Measurements from ENCODE around the gene GRAMD2B. TPM values are rescaled to one million over a fixed set of nuclear protein-coding genes. Genes with fewer than 3 reads are reported as not detected.

GRAMD2B gene
- total and polyA plus RNA-seq, 2 of the 13 experiments (the other 11 are each of a cell fraction or from before 2014, with no cell fraction given): 8.1 to 10.6 TPM

DNA sequence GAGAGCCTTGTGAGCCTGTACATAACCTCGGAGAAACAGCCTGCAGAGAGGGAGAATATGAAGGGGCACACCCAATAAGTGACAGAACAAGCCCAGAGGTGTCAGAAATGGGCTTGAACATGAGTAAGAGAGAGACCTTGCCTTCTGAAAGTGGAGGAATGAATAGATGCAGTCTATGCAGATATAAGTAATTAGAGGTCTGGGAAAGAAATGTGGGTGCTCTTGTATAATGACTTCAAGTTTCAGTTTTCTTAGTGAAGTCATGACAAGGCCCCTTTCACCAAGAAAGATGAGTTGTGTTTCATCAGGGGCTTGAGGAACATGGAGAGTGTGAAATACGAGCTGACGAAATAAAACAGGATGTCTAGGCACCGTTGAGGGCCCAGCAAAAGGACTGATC lies 15.1 kb downstream of the GRAMD2B start:
- no peak for FAIRE-seq
- no peak overlapping the region for H3K4me2 ChIP-seq (ENCODE audit: low read depth, low read length)
- TF ChIP-seq ZNF343 (CRISPR knock-in tag; IDR thresholded peaks at IDR 0.05): no peak
- TF ChIP-seq, protein P1, sequence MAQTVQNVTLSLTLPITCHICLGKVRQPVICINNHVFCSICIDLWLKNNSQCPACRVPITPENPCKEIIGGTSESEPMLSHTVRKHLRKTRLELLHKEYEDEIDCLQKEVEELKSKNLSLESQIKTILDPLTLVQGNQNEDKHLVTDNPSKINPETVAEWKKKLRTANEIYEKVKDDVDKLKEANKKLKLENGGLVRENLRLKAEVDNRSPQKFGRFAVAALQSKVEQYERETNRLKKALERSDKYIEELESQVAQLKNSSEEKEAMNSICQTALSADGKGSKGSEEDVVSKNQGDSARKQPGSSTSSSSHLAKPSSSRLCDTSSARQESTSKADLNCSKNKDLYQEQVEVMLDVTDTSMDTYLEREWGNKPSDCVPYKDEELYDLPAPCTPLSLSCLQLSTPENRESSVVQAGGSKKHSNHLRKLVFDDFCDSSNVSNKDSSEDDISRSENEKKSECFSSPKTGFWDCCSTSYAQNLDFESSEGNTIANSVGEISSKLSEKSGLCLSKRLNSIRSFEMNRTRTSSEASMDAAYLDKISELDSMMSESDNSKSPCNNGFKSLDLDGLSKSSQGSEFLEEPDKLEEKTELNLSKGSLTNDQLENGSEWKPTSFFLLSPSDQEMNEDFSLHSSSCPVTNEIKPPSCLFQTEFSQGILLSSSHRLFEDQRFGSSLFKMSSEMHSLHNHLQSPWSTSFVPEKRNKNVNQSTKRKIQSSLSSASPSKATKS (CRISPR knock-in tag; IDR thresholded peaks at IDR 0.05): no peak
- no peak for TF ChIP-seq PLRG1 (conservative IDR thresholded peaks at IDR 0.05)
- no peak for TF ChIP-seq POGZ (CRISPR knock-in tag; IDR thresholded peaks at IDR 0.05)
- TF ChIP-seq SIX1 (CRISPR knock-in tag; IDR thresholded peaks at IDR 0.05; ENCODE audit: borderline replicate concordance): no peak
- TF ChIP-seq JDP2 (CRISPR knock-in tag; IDR thresholded peaks at IDR 0.05; ENCODE audit: borderline replicate concordance): no peak
- TF ChIP-seq ZKSCAN5 (CRISPR knock-in tag; IDR thresholded peaks at IDR 0.05): no peak
- no peak for TF ChIP-seq ZNF567 (CRISPR knock-in tag; IDR thresholded peaks at IDR 0.05; ENCODE audit: borderline replicate concordance)
- TF ChIP-seq ZNF644 (CRISPR knock-in tag; IDR thresholded peaks at IDR 0.05; ENCODE audit: low read depth): no peak
- no peak for TF ChIP-seq ZFP82 (CRISPR knock-in tag; IDR thresholded peaks at IDR 0.05; ENCODE audit: borderline replicate concordance)
- TF ChIP-seq, protein P2, sequence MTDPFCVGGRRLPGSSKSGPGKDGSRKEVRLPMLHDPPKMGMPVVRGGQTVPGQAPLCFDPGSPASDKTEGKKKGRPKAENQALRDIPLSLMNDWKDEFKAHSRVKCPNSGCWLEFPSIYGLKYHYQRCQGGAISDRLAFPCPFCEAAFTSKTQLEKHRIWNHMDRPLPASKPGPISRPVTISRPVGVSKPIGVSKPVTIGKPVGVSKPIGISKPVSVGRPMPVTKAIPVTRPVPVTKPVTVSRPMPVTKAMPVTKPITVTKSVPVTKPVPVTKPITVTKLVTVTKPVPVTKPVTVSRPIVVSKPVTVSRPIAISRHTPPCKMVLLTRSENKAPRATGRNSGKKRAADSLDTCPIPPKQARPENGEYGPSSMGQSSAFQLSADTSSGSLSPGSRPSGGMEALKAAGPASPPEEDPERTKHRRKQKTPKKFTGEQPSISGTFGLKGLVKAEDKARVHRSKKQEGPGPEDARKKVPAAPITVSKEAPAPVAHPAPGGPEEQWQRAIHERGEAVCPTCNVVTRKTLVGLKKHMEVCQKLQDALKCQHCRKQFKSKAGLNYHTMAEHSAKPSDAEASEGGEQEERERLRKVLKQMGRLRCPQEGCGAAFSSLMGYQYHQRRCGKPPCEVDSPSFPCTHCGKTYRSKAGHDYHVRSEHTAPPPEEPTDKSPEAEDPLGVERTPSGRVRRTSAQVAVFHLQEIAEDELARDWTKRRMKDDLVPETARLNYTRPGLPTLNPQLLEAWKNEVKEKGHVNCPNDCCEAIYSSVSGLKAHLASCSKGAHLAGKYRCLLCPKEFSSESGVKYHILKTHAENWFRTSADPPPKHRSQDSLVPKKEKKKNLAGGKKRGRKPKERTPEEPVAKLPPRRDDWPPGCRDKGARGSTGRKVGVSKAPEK (CRISPR knock-in tag; IDR thresholded peaks at IDR 0.05; ENCODE audit: borderline replicate concordance): no peak
- TF ChIP-seq FOXA1 (IDR thresholded peaks at IDR 0.05): no peak
- TF ChIP-seq FOXA1 (CRISPR knock-in tag; IDR thresholded peaks at IDR 0.05): no peak
- no peak overlapping the region for H2AFZ ChIP-seq (ENCODE audit: low read length)
- H3K9ac ChIP-seq (ENCODE audit: insufficient read depth, low read depth, low read length): no peak overlapping the region
- ATAC-seq: no peak
- no peaks in the 10 kb centered on the region; a peak in 1 of 5 replicates for H3K36me3 ChIP-seq (replicated peaks in 1 of 2; ENCODE audit: control insufficient read depth in 1 of 2, insufficient read depth in 2 of 2, low read length in 2 of 2)
- no peaks in the 10 kb centered on the region for H3K9me3 ChIP-seq (ENCODE audit: low read length)
- 87% methylated on average over 4 of the region's 4 CpGs for WGBS (ENCODE audit: low lambda C conversion rate)
- no peaks in the 10 kb centered on the region for H3K27me3 ChIP-seq (ENCODE audit: control insufficient read depth in 1 of 2, insufficient read depth in 2 of 2, low read length in 2 of 2)
- no TSS peak for BruUV-seq (replicated peaks)
- no peak for DNase-seq (ENCODE audit: low spot score)
- H4K20me1 ChIP-seq (ENCODE audit: insufficient read depth, low read length): no peaks in the 10 kb centered on the region; the same call in 1 of the 2 replicates
- POLR2A ChIA-PET: no interaction called here
- CTCF ChIA-PET (ENCODE audit: low intra/inter-chr PET ratio, low total read pairs): no interaction called here
- peaks cover 5% of the 10 kb centered on the region; the same call in 1 of the 2 replicates for H3K4me1 ChIP-seq (ENCODE audit: insufficient read depth, low read length)
- no peak overlapping the region for H3K4me3 ChIP-seq (replicated peaks in 1 of 3; ENCODE audit: insufficient read depth in 1 of 3, low read depth in 2 of 3, low read length in 3 of 3)
- no peak overlapping the region for H3K27ac ChIP-seq (ENCODE audit: extremely low read length, insufficient read depth, low read length)
- in situ Hi-C loops (cut with HindIII; ENCODE audit: extremely low pct_ligation_motif_present, low pct_unique_long_range_greater_than_20kb) (no loop called here), intact Hi-C loops (cut with micrococcal nuclease; ENCODE audit: unreplicated experiment) (no loop called here)
- H3K79me2 ChIP-seq (ENCODE audit: insufficient read depth, low read length): no peaks in the 10 kb centered on the region

Measured in HepG2 (cell line).